Measurements from ENCODE around the gene ITIH1. TPM values are rescaled to one million over a fixed set of nuclear protein-coding genes. Genes with fewer than 3 reads are reported as not detected.

Gene ITIH1
- total RNA-seq, 4 donors from 2014 or later = 0.39 TPM; not detected in 3

GRCh38 chr3:52791366-52791765 is 14.0 kb downstream of the ITIH1 start:
- DNase-seq (ENCODE audit: low spot score in 2 of 2) = no peak
- 77 to 87% methylated on average over 11 to 12 of the region's 12 CpGs for WGBS, 2 donors
- intact Hi-C loops (cut with DNase I; ENCODE audit: low total_unique reads) = no loop called here
- no peak overlapping the region for H3K4me3 ChIP-seq (ENCODE audit: low read depth, poor library complexity, severe bottlenecking)
- no peak for TF ChIP-seq POLR2A (IDR thresholded peaks at IDR 0.05)
- TF ChIP-seq, protein P1, sequence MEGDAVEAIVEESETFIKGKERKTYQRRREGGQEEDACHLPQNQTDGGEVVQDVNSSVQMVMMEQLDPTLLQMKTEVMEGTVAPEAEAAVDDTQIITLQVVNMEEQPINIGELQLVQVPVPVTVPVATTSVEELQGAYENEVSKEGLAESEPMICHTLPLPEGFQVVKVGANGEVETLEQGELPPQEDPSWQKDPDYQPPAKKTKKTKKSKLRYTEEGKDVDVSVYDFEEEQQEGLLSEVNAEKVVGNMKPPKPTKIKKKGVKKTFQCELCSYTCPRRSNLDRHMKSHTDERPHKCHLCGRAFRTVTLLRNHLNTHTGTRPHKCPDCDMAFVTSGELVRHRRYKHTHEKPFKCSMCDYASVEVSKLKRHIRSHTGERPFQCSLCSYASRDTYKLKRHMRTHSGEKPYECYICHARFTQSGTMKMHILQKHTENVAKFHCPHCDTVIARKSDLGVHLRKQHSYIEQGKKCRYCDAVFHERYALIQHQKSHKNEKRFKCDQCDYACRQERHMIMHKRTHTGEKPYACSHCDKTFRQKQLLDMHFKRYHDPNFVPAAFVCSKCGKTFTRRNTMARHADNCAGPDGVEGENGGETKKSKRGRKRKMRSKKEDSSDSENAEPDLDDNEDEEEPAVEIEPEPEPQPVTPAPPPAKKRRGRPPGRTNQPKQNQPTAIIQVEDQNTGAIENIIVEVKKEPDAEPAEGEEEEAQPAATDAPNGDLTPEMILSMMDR (IDR thresholded peaks at IDR 0.05) = no peak

- DNase-seq (ENCODE audit: low spot score in 2 of 2) = no peak
- intact Hi-C loops (cut with DNase I; ENCODE audit: low total_unique reads) = no loop called here
- TF ChIP-seq, protein P1 (IDR thresholded peaks at IDR 0.05) = no peak
- no peak for TF ChIP-seq POLR2A (IDR thresholded peaks at IDR 0.05)
- H3K4me3 ChIP-seq (ENCODE audit: low read depth, poor library complexity, severe bottlenecking) = no peak overlapping the region
- WGBS, 2 donors = 85 to 93% methylated on average over 4 of the region's 4 CpGs
These were observed 14.5 kb downstream of the ITIH1 start for GRCh38 chr3:52791928-52792327.

DNA sequence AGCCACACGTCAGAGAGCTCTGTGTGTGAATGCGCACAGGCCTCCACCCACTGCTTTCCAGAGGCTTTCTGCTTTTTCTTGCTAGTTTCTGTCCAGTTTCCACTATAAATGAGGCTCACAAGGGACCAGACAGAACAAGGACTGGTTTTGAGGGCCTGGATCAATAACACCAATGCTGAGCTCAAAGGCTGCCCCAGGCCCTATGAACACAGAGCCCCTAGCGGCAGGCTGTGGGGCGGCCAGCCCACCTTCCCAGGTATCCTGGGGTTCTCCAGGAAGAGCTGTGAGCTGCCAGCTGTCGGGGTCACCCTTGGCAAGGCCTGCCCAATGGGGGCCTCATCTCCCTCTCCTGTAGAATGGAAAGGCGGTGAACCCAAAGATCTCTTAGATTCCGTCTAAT is 15.0 kb downstream of the ITIH1 start:
- 84 to 92% methylated on average over 7 of the region's 7 CpGs for WGBS, 2 donors
- no peak overlapping the region for H3K4me3 ChIP-seq (ENCODE audit: low read depth, poor library complexity, severe bottlenecking)
- no peak for DNase-seq (ENCODE audit: low spot score in 2 of 2)
- TF ChIP-seq POLR2A (IDR thresholded peaks at IDR 0.05) = no peak
- TF ChIP-seq, protein P1 (IDR thresholded peaks at IDR 0.05) = no peak
- intact Hi-C loops (cut with DNase I; ENCODE audit: low total_unique reads) = no loop called here

DNA sequence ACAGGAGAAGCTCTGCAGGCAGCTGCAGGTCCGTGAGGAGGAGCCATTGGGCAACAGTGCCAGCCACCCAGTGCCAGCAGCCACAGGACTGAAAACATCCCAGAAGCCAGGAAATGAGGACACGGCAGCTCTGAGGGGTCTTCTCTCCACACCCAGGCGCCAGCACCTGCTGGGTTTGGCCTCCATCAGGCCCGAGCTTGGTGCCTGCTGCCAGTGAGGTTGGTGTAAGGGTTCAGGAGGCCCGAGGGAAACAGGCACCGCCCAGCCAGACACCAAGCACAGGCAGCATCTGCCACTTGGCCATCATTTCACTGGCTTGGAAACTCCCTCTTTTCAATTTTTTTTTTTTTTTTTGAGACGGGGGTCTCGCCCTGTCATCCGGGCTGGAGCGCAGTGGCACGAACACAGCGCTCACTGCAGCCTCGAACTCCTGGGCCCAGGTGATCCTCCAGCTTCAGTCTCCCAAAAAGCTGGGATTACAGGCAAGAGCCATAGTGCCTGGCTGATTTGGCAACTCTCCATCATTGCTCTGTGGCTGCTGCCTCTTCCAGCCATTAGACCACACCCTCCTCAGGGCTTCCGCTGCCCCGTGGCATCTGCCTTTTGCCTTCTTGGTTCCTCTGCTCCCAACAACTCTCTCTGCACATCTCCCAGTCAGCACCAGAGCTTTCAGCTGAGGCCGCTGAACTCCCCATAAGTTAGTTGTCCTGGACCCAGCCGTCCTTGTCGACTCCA is 15.7 kb downstream of the ITIH1 start:
- TF ChIP-seq POLR2A (IDR thresholded peaks at IDR 0.05) = no peak
- TF ChIP-seq, protein P1 (IDR thresholded peaks at IDR 0.05) = no peak
- DNase-seq (ENCODE audit: low spot score in 2 of 2) = no peak
- H3K4me3 ChIP-seq (ENCODE audit: low read depth, poor library complexity, severe bottlenecking) = no peak overlapping the region
- intact Hi-C loops (cut with DNase I; ENCODE audit: low total_unique reads) = no loop called here
- 55 to 62% methylated on average over 18 of the region's 18 CpGs for WGBS, 2 donors

- 80 to 83% methylated on average over 9 of the region's 9 CpGs for WGBS, 2 donors
- H3K4me3 ChIP-seq (ENCODE audit: low read depth, poor library complexity, severe bottlenecking) = no peak overlapping the region
- DNase-seq (ENCODE audit: low spot score in 2 of 2) = no peak
- intact Hi-C loops (cut with DNase I; ENCODE audit: low total_unique reads) = no loop called here
- TF ChIP-seq POLR2A (IDR thresholded peaks at IDR 0.05) = no peak
- TF ChIP-seq, protein P1 (IDR thresholded peaks at IDR 0.05) = no peak
These were observed 16.6 kb downstream of the ITIH1 start for GRCh38 chr3:52793702-52794611.
